GM18867 (cell line): ENCODE data around the gene NUDT8.
"Not testable (repeated sequence)": the region's sequence is repeated elsewhere in the genome, so short reads cannot be mapped to it uniquely, and the experiment has no call there.

ENCODE experiments used
- ATAC-seq: cut with Tn5 transposase; IDR thresholded peaks from one replicate; pipeline ENCODE4 v1.9.1; 2021; ENCODE audit warnings: mild to moderate bottlenecking, moderate library complexity; ENCODE audit not compliant: unreplicated experiment

The NUDT8 gene

GRCh38 chr11:67630228-67630942 lies 648 bp upstream of the NUDT8 start:
- ATAC-seq, result peak; percentile 65

GRCh38 chr11:67628710-67629385 lies 889 bp downstream of the NUDT8 start:
- ATAC-seq, result no peak

GRCh38 chr11:67627812-67628624 lies 1.7 kb downstream of the NUDT8 start:
- ATAC-seq, result no peak

GRCh38 chr11:67627441-67627811 lies 2.3 kb downstream of the NUDT8 start:
- ATAC-seq, result no peak

- no peak for ATAC-seq
Measured at GRCh38 chr11:67626970-67627369, 2.8 kb downstream of the NUDT8 start.

GRCh38 chr11:67626131-67626833 lies 3.5 kb downstream of the NUDT8 start:
- not testable (repeated sequence) for ATAC-seq

- not testable (repeated sequence) for ATAC-seq
Measured at GRCh38 chr11:67623795-67624194, 5.9 kb downstream of the NUDT8 start.

- ATAC-seq, result not testable (repeated sequence)
Measured at GRCh38 chr11:67622905-67623304, 6.8 kb downstream of the NUDT8 start.

- not testable (repeated sequence) for ATAC-seq
Measured at GRCh38 chr11:67621928-67622327, 7.8 kb downstream of the NUDT8 start.

GRCh38 chr11:67620621-67621020 lies 9.1 kb downstream of the NUDT8 start:
- not testable (repeated sequence) for ATAC-seq

GRCh38 chr11:67619683-67620618 lies 9.8 kb downstream of the NUDT8 start:
- not testable (repeated sequence) for ATAC-seq

- ATAC-seq, result not testable (repeated sequence)
Measured at GRCh38 chr11:67618901-67619659, 10.7 kb downstream of the NUDT8 start.

- ATAC-seq, result no peak
Measured at GRCh38 chr11:67617243-67617953, 12.3 kb downstream of the NUDT8 start.

GRCh38 chr11:67616431-67617242 lies 13.1 kb downstream of the NUDT8 start:
- ATAC-seq, result no peak

GRCh38 chr11:67615728-67616430 lies 13.9 kb downstream of the NUDT8 start:
- ATAC-seq, result no peak

GRCh38 chr11:67614730-67615714 lies 14.7 kb downstream of the NUDT8 start:
- ATAC-seq, result no peak
